ENCODE data around the gene STARD5.

- TF ChIP-seq CTCF (IDR thresholded peaks at IDR 0.05; ENCODE audit: low read depth, low read length, missing input control) (no peak), JUND (IDR thresholded peaks at IDR 0.05) (no peak), FOXA1 (IDR thresholded peaks at IDR 0.05) (no peak), TAF1 (conservative IDR thresholded peaks at IDR 0.05) (no peak), RXRA (IDR thresholded peaks at IDR 0.05) (no peak), EGR1 (IDR thresholded peaks at IDR 0.05; ENCODE audit: low read depth in 2 of 2) (no peak)
Measured at GRCh38 chr15:81299630-81300273, 24.2 kb downstream of the STARD5 start.
